Keratinocyte (primary cell): ENCODE measurements around the gene LAPTM5. TPM values are rescaled to one million over a fixed set of nuclear protein-coding genes. Genes with fewer than 3 reads are reported as not detected.

ENCODE experiments used
- DNase-seq: peaks from one replicate; pipeline ENCODE4 v3.0.0-alpha.2; 2011; ENCODE audit warnings: low read depth, missing footprints, low spot score
- FAIRE-seq: peaks from 2 replicates; lab custom pipeline; 2011; peaks lifted over from hg19 to GRCh38; lab: Jason Lieb, UNC
- H2AFZ ChIP-seq: 2 replicates; pipeline ENCODE4 v1.6.0; 2012; ENCODE audit warnings: low read length, control low read depth, inconsistent platforms; ENCODE audit not compliant: control insufficient read depth
- H3K27ac ChIP-seq: 2 replicates; pipeline ENCODE4 v1.5.1; 2011; ENCODE audit warnings: low read length; ENCODE audit not compliant: control insufficient read depth, insufficient read depth
- H3K27me3 ChIP-seq: 3 replicates; pipeline ENCODE4 v1.6.0; 2011; ENCODE audit warnings: low read length; ENCODE audit not compliant: control insufficient read depth, insufficient read depth; ENCODE audit errors: extremely low read depth
- H3K36me3 ChIP-seq, 2 experiments: 2 replicates in 1 of 2; 3 replicates in 1 of 2; pipeline ENCODE4 v1.5.1; 2011; ENCODE audit warnings: low read length in 2 of 2, mild to moderate bottlenecking in 1 of 2; ENCODE audit not compliant: control insufficient read depth in 2 of 2, insufficient read depth in 2 of 2; ENCODE audit errors: extremely low read depth in 1 of 2
- H3K4me1 ChIP-seq: 3 replicates; pipeline ENCODE4 v1.5.1; 2011; ENCODE audit warnings: low read length; ENCODE audit not compliant: control insufficient read depth, insufficient read depth; ENCODE audit errors: extremely low read depth
- H3K4me2 ChIP-seq: 3 replicates; pipeline ENCODE4 v1.6.0; 2011; ENCODE audit warnings: low read depth, low read length; ENCODE audit not compliant: control insufficient read depth, insufficient read depth; ENCODE audit errors: extremely low read depth
- H3K4me3 ChIP-seq, 3 experiments: fragments of 200-600 bp in 1 of 3; sonication (generic) in 1 of 3; 2 replicates in 2 of 3; 3 replicates in 1 of 3; pipeline ENCODE4 v1.5.1; 2011 to 2016; ENCODE audit warnings: low read length in 3 of 3, mild to moderate bottlenecking in 3 of 3, control low read depth in 2 of 3, inconsistent platforms in 1 of 3, low read depth in 1 of 3, mixed read lengths in 1 of 3, mixed run types in 1 of 3, moderate library complexity in 1 of 3; ENCODE audit not compliant: control insufficient read depth in 2 of 3, insufficient read depth in 2 of 3; ENCODE audit errors: extremely low read depth in 1 of 3
- H3K79me2 ChIP-seq: 2 replicates; pipeline ENCODE4 v1.6.0; 2012; ENCODE audit warnings: low read length; ENCODE audit not compliant: control insufficient read depth, insufficient read depth
- H3K9ac ChIP-seq: 3 replicates; pipeline ENCODE4 v1.6.0; 2011; ENCODE audit warnings: low read length; ENCODE audit not compliant: control insufficient read depth, insufficient read depth; ENCODE audit errors: extremely low read depth
- H3K9me1 ChIP-seq: 3 replicates; pipeline ENCODE4 v1.6.0; 2011; ENCODE audit warnings: low read length; ENCODE audit not compliant: control insufficient read depth, insufficient read depth; ENCODE audit errors: extremely low read depth
- H3K9me3 ChIP-seq: 2 replicates; pipeline ENCODE4 v1.5.1; 2012; ENCODE audit warnings: low read depth, low read length; ENCODE audit not compliant: control insufficient read depth
- H4K20me1 ChIP-seq: 3 replicates; pipeline ENCODE4 v1.6.0; 2011; ENCODE audit warnings: low read length; ENCODE audit not compliant: control insufficient read depth, insufficient read depth; ENCODE audit errors: extremely low read depth
- EZH2 ChIP-seq: IDR thresholded peaks from one replicate; pipeline ENCODE4 v1.6.1; 2012; ENCODE audit warnings: inconsistent platforms, mild to moderate bottlenecking, low read length, moderate library complexity
- dilution Hi-C: fragments of 300-500 bp; cut with MboI; formaldehyde crosslinking; loops from one replicate; pipeline ENCODE4 v1.7.0; 2020; ENCODE audit warnings: low sequenced_read_pairs; ENCODE audit not compliant: extremely low pct_ligation_motif_present
- polyA plus RNA-seq, 5 experiments: library from polyadenylated mRNA; depleted of rRNA in 3 of 5; stranded (reverse) in 3 of 5; stranded (forward) in 1 of 5; unstranded in 1 of 5; fragments of >200 nt; gene quantifications; 1 replicate in 1 of 5; 2 replicates in 3 of 5; 3 replicates in 1 of 5; pipeline versions ENCODE4 v1.2.1 to v1.2.3, GENCODE V29; 2011 to 2012; ENCODE audit warnings: missing spikeins in 2 of 5, low read depth in 1 of 5, low replicate concordance in 1 of 5
- TF ChIP-seq, protein P1 (sequence below), 3 experiments: IDR thresholded peaks in 1 of 3; conservative IDR thresholded peaks in 1 of 3; optimal IDR thresholded peaks in 1 of 3; 2 replicates in 2 of 3; 3 replicates in 1 of 3; pipeline versions ENCODE3 to v1.5.1; 2011; ENCODE audit warnings: low read length in 3 of 3, mild to moderate bottlenecking in 3 of 3, moderate library complexity in 2 of 3, control low read depth in 1 of 3, inconsistent platforms in 1 of 3; ENCODE audit not compliant: insufficient read depth in 2 of 3; ENCODE audit errors: extremely low read depth in 1 of 3

The LAPTM5 gene
- polyA plus RNA-seq, 1 donor (not counting 4 experiments of a cell fraction or from before 2014, with no cell fraction given), result 0.18 TPM

DNA sequence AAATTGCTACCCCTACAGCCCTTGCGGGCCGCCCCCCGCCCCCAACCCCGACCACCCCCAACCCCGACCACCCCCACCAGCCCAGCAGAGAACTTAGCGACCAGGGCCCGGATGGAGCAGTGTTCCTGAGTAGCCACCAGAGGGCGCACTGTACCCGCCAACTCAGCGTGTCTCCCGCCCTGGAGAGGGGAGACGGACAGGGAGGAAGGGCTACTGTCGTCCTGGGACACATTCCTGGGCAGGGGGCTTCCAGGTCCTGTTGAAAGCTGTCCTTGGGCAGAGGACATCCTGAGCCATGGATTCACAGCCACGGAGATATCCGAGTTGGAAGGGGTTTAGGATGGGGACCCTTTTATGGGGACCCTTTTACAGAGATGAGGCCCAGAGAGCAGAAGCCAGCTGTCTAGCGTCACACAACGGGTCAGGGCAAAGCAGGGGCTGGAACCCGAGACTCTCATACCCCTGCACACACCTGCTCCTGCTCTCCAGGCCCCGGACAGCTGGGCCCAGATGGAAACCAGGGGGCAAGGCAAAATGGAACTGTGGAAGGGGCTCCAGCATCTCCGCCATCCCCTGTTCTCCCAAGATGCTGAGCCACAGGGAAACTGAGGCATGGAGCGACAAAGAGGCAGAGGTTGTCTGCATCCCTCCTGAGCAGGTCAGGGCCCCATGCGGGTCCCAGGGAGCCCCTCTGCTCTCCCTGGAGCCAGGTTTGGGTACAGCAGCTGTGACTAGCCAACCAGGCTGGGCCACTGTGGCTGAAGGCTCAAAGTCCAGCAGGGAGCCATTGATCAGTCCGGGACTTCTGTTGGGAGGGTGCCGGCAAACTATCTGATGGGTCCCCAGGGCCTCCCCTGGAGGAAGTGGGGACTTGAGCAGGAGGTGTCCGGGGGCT is 25.0 kb upstream of the LAPTM5 start:
- Histone ChIP-seq H3K9ac (no peak overlapping the region), H3K4me2 (no peak overlapping the region), H3K4me1 (peaks cover 18% of the 10 kb centered on the region), H2AFZ (no peak overlapping the region), H3K9me3 (no peaks in the 10 kb centered on the region), H3K9me1 (no peaks in the 10 kb centered on the region), H4K20me1 (no peaks in the 10 kb centered on the region), H3K36me3 (no peaks in the 10 kb centered on the region), H3K4me3 (no peak overlapping the region), H3K27ac (no peak overlapping the region), H3K27me3 (no peaks in the 10 kb centered on the region), H3K79me2 (no peaks in the 10 kb centered on the region)
- dilution Hi-C loops, result no loop called here
- TF ChIP-seq EZH2, result no peak
- TF ChIP-seq, protein P1, sequence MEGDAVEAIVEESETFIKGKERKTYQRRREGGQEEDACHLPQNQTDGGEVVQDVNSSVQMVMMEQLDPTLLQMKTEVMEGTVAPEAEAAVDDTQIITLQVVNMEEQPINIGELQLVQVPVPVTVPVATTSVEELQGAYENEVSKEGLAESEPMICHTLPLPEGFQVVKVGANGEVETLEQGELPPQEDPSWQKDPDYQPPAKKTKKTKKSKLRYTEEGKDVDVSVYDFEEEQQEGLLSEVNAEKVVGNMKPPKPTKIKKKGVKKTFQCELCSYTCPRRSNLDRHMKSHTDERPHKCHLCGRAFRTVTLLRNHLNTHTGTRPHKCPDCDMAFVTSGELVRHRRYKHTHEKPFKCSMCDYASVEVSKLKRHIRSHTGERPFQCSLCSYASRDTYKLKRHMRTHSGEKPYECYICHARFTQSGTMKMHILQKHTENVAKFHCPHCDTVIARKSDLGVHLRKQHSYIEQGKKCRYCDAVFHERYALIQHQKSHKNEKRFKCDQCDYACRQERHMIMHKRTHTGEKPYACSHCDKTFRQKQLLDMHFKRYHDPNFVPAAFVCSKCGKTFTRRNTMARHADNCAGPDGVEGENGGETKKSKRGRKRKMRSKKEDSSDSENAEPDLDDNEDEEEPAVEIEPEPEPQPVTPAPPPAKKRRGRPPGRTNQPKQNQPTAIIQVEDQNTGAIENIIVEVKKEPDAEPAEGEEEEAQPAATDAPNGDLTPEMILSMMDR (optimal IDR thresholded peaks at IDR 0.05 in 1 of 3, IDR thresholded peaks at IDR 0.05 in 1 of 3, conservative IDR thresholded peaks at IDR 0.05 in 1 of 3; ENCODE audit: extremely low read depth in 1 of 3, insufficient read depth in 2 of 3, low read length in 3 of 3), result peak; percentile 56 to 98 (median 81)
- DNase-seq (no peak), FAIRE-seq (peak; percentile 51)

DNA sequence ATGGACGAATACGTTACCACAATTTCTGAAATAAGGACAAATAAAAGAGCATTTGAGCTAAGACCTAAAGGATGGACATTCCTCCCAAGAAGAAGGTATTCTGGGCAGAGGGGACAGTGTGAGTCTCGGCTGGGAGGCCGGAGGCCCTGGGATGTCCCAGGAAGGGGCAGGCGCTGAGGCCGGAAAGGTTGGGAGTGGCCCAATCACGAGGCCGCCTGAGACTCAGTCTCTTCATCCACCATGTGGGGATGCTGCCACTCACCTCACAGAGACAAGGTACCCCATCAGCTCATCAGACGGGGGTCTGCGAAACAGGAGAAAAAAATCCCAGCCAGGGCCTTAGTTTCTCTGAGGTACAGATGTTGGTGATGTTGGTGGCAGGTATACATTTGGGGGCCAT is 24.3 kb upstream of the LAPTM5 start:
- TF ChIP-seq, protein P1 (optimal IDR thresholded peaks at IDR 0.05 in 1 of 3, IDR thresholded peaks at IDR 0.05 in 1 of 3, conservative IDR thresholded peaks at IDR 0.05 in 1 of 3; ENCODE audit: extremely low read depth in 1 of 3, insufficient read depth in 2 of 3, low read length in 3 of 3), result no peak
- TF ChIP-seq EZH2, result no peak
- no peak for FAIRE-seq
- no peaks in the 10 kb centered on the region for H3K9me1 ChIP-seq
- no peak overlapping the region for H2AFZ ChIP-seq
- no peaks in the 10 kb centered on the region for H3K9me3 ChIP-seq
- no peak overlapping the region for H3K4me3 ChIP-seq
- no peak overlapping the region for H3K9ac ChIP-seq
- dilution Hi-C loops, result no loop called here
- no peaks in the 10 kb centered on the region for H3K27me3 ChIP-seq
- H3K4me2 ChIP-seq, result no peak overlapping the region
- no peaks in the 10 kb centered on the region for H3K36me3 ChIP-seq
- no peak overlapping the region for H3K27ac ChIP-seq
- peaks cover 13% of the 10 kb centered on the region for H3K4me1 ChIP-seq
- H3K79me2 ChIP-seq, result no peaks in the 10 kb centered on the region
- H4K20me1 ChIP-seq, result no peaks in the 10 kb centered on the region
- no peak for DNase-seq
